ENCODE measurements around the gene CASZ1. TPM values are rescaled to one million over a fixed set of nuclear protein-coding genes. Genes with fewer than 3 reads are reported as not detected.

Gene CASZ1
- total and polyA plus RNA-seq, 2 donors (not counting 3 experiments of a cell fraction or from before 2014, with no cell fraction given): 1.5 to 5.2 TPM

DNA sequence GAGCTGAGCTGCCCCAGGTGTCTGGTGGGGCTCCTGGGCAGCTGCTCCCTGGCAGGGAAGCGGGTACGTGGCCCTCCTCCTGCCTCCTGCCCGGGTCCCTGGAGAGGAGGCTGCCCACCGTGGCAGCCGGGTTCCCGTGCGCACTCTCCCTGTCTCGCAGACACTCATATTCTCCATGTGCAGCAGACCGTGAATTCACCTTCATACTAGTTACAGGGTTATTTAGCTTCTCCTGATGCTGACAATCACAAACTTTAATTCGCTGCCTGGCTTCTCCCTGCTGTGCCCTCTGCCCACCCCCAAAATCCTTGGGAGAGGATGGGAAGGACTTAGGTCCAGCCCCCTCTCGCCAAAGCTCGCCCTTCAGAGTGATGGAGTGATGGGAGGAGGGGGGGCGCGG is 95.3 kb downstream of the CASZ1 start:
- dilution Hi-C loops (cut with MboI; ENCODE audit: extremely low pct_ligation_motif_present, low sequenced_read_pairs): no loop called here
- Histone ChIP-seq H2AFZ (ENCODE audit: low read depth, low read length) (no peak overlapping the region), H3K36me3 (ENCODE audit: control insufficient read depth in 2 of 2, extremely low read depth in 1 of 2, insufficient read depth in 2 of 2, low read length in 2 of 2) (no peaks in the 10 kb centered on the region), H3K4me3 (replicated peaks in 1 of 3; ENCODE audit: insufficient read depth in 1 of 3, low read depth in 1 of 3, low read length in 3 of 3) (no peak overlapping the region), H3K9ac (replicated peaks; ENCODE audit: extremely low read depth, insufficient read depth, low read length) (no peak overlapping the region), H4K20me1 (replicated peaks; ENCODE audit: control insufficient read depth, extremely low read depth, insufficient read depth, low read length) (no peaks in the 10 kb centered on the region), H3K27ac (ENCODE audit: insufficient read depth, low read depth, low read length) (no peak overlapping the region), H3K9me1 (replicated peaks; ENCODE audit: control insufficient read depth, extremely low read depth, insufficient read depth, low read length) (no peaks in the 10 kb centered on the region), H3K4me1 (ENCODE audit: control insufficient read depth, extremely low read depth, insufficient read depth, low read length) (no peaks in the 10 kb centered on the region), H3K9me3 (replicated peaks; ENCODE audit: control insufficient read depth, insufficient read depth, low read length) (no peaks in the 10 kb centered on the region), H3K4me2 (ENCODE audit: insufficient read depth, low read length) (no peak overlapping the region), H3K27me3 (ENCODE audit: control insufficient read depth in 2 of 2, insufficient read depth in 2 of 2, low read length in 2 of 2) (peaks cover 0 to 7% of the 10 kb centered on the region in 2 experiments), H3K79me2 (ENCODE audit: control insufficient read depth, insufficient read depth, low read length) (no peaks in the 10 kb centered on the region)
- DNase-seq (ENCODE audit: low read depth, low spot score) (no peak), FAIRE-seq (no peak)
- ChIA-PET POLR2A (no interaction called here), CTCF (interaction anchor here (1.5 kb wide), 1 partner anchor 93 kb away, joined by 3 read pairs; no protein-coding TSS in a partner anchor)
- intact Hi-C loops (cut with micrococcal nuclease): no loop called here
- TF ChIP-seq JUN (IDR thresholded peaks at IDR 0.05; ENCODE audit: borderline replicate concordance, insufficient read depth, insufficient read length, low read depth) (no peak), MYC (IDR thresholded peaks at IDR 0.05; ENCODE audit: low read depth, low read length) (no peak), POLR2A (IDR thresholded peaks at IDR 0.05; ENCODE audit: low read depth, low read length) (no peak), EZH2 (IDR thresholded peaks at IDR 0.05; ENCODE audit: borderline replicate concordance, low read depth, low read length, severe bottlenecking) (no peak), GATA2 (IDR thresholded peaks at IDR 0.05; ENCODE audit: insufficient read depth, insufficient read length, low read depth, low read length) (no peak), POLR2AphosphoS5 (IDR thresholded peaks at IDR 0.05; ENCODE audit: insufficient read depth, low read depth, low read length) (no peak)
- TF ChIP-seq, protein P1, sequence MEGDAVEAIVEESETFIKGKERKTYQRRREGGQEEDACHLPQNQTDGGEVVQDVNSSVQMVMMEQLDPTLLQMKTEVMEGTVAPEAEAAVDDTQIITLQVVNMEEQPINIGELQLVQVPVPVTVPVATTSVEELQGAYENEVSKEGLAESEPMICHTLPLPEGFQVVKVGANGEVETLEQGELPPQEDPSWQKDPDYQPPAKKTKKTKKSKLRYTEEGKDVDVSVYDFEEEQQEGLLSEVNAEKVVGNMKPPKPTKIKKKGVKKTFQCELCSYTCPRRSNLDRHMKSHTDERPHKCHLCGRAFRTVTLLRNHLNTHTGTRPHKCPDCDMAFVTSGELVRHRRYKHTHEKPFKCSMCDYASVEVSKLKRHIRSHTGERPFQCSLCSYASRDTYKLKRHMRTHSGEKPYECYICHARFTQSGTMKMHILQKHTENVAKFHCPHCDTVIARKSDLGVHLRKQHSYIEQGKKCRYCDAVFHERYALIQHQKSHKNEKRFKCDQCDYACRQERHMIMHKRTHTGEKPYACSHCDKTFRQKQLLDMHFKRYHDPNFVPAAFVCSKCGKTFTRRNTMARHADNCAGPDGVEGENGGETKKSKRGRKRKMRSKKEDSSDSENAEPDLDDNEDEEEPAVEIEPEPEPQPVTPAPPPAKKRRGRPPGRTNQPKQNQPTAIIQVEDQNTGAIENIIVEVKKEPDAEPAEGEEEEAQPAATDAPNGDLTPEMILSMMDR (IDR thresholded peaks at IDR 0.05; ENCODE audit: extremely low read depth in 1 of 2, insufficient read depth in 1 of 2, low read depth in 1 of 2, low read length in 2 of 2): no peak
- no TSS peak for BruUV-seq (replicated peaks)
